ENCODE measurements around the gene DEFB115. TPM values are rescaled to one million over a fixed set of nuclear protein-coding genes. Genes with fewer than 3 reads are reported as not detected.

DEFB115 gene, protein sequence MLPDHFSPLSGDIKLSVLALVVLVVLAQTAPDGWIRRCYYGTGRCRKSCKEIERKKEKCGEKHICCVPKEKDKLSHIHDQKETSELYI
- total RNA-seq = not detected in 2 replicates

DNA sequence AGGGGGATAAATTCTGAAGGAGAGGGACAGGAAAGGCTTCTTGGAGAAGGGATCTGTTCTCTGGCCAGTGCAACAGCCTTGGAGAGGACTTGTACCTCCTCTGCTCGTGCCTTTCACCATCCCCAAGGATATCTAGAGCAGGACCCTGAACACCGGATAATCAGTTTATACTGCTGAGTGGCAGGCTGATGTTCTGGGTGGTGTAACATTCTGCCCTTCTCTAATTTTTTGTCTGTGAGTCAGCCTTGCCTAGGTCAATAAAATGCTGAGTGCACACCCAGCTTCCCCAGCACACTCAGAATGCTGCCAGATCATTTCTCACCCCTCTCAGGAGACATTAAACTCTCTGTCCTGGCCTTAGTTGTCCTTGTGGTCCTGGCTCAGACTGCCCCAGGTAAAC is at the start of gene DEFB115:
DEFB115 (plus strand) TSS at position 301 of the 400 bp plus-strand sequence; CDS start at position 301, 0 bp downstream.

DNA sequence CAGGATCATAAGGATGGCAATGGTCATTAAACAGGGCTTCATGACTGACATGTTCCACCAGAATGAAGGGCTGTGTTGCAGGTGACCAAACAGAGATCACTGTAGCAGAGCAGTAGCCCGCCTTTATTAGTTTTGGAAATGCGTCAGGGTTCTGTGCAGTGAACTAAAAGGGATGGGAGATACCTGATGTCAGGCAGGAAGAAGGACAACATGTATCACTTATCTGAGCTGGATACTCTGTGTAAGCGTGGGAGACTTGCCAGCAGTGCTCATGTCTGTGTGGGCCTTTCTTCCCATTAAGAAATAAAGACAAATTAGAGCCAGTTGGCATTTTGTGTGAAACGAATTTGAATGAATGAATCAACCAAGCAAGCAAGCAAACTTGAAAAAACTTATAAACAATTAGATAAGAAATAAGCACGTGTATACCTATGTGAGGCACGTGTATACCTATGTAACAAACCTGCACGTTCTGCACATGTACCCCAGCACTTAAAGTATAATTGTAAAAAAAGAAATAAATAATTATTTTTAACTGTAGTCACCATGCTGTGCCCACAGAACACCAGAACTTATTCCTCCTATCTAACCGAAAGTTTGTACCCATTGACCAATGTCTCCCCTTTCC is 51.2 kb downstream of the DEFB115 start, which contains the start of gene DEFB116:
DEFB116 (minus strand) TSS at position 51 of the 628 bp plus-strand sequence; CDS start at position 51, 0 bp downstream.

Other genes with a start within 250 kb of the DEFB115 start
- not detected in 2 replicates for gene DEFB116, start 50.9 kb downstream of the DEFB115 start, total RNA-seq
- not detected in 2 replicates for gene DEFB118, start 110.9 kb downstream of the DEFB115 start, total RNA-seq
- gene DEFB119, start 132.9 kb downstream of the DEFB115 start, total RNA-seq = not detected in 2 replicates
- gene DEFB121, start 148.6 kb downstream of the DEFB115 start, total RNA-seq = not detected in 2 replicates
- not detected in 2 replicates for gene DEFB123, start 183.0 kb downstream of the DEFB115 start, total RNA-seq
- not detected in 2 replicates for gene DEFB124, start 217.5 kb downstream of the DEFB115 start, total RNA-seq
- 0.76 and 0.78 TPM in 2 replicates for gene REM1, start 217.6 kb downstream of the DEFB115 start, total RNA-seq